Measurements from ENCODE around the gene PDE4B.

PDE4B gene

GRCh38 chr1:66270119-66270812 is 477.6 kb downstream of the PDE4B start:
- no peak for DNase-seq

GRCh38 chr1:66271216-66271903 is 478.7 kb downstream of the PDE4B start:
- peak; percentile 94 for DNase-seq

DNA sequence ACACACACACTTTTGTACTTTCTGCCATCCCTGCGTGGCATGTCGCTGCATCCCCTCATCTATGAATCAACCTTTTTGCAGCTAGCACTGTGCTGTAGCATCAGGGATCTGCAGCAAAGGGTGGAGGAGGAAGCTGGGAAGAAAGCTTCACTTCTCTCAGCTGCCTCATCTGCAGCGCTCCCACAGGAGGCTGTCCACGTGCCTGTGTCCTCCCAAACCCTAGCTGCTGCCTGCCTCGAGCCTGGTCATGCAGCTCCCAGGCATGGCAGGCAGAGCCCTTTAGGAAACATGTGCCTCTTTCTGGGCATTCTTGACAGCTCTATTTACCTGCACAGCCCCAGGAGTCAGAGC is 479.2 kb downstream of the PDE4B start:
- DNase-seq = peak; percentile 68

GRCh38 chr1:66273656-66274055 is 481.0 kb downstream of the PDE4B start:
- no peak for DNase-seq

DNA sequence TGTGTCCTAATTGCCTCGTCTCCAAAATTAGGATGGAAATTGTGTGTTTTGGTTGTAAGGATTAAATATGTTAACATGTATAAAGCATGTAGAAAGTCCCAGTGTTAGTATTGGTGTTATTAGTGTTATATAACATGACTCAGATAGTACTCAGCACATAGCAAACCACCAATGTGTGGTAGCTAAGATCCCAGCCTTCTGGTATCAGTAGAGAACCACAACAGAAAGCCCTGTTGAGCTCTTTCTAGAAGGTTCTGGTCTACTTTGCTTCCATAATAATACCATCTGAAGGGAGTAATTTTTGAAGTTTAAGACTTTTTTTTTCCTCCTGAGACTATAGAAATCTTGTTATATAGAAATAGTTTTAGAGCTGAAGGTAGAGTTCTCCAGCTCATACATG is 481.9 kb downstream of the PDE4B start:
- DNase-seq = no peak

- DNase-seq = no peak
These were observed 482.4 kb downstream of the PDE4B start for GRCh38 chr1:66275083-66275482.

- DNase-seq = no peak
These were observed 482.9 kb downstream of the PDE4B start for GRCh38 chr1:66275601-66276023.

GRCh38 chr1:66276218-66276617 is 483.5 kb downstream of the PDE4B start:
- no peak for DNase-seq

GRCh38 chr1:66278260-66279021 is 485.7 kb downstream of the PDE4B start:
- DNase-seq = peak; percentile 54

DNA sequence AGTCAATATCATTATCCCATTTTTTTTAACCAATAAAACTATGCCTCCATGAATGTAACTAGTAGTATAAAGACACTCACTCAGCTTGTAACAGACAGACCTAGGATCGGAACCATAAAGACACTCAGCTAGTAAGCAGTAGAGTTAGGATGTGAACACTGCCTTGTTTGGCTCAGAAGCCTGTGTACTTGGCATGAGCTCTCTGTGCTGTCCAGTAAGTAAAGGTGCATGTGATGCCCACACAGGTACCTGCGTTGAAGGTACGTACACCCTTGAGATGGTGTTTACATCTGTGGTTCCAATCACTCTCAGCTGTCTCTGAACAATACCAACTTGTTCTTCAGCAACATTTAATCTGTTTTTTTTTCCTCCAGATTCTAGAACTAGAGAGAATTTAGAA is 489.1 kb downstream of the PDE4B start:
- DNase-seq = no peak

DNA sequence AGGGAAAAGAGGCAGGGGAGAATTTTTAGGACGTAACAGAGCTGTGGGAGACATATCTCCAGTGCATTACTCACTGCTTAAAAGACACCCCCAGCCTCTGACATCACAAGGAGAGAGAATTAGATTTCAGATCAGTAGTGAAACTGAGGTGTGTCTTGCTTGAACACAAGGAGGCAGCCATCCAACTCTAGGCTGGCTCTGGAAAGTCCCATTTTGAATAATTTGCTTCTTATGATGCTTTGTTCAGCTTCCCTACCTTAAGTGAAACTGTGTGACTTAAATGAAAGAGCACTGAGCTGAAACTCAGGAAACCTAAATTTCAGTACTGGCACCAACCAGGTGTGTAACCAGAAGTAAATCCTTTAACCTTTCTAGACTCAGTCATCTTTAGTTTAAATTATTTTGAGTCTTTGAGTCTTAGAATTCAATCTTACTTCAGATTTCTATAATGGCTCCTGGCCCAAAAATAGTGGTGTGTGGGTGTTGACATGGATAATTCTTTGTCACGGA is 489.7 kb downstream of the PDE4B start:
- no peak for DNase-seq

DNA sequence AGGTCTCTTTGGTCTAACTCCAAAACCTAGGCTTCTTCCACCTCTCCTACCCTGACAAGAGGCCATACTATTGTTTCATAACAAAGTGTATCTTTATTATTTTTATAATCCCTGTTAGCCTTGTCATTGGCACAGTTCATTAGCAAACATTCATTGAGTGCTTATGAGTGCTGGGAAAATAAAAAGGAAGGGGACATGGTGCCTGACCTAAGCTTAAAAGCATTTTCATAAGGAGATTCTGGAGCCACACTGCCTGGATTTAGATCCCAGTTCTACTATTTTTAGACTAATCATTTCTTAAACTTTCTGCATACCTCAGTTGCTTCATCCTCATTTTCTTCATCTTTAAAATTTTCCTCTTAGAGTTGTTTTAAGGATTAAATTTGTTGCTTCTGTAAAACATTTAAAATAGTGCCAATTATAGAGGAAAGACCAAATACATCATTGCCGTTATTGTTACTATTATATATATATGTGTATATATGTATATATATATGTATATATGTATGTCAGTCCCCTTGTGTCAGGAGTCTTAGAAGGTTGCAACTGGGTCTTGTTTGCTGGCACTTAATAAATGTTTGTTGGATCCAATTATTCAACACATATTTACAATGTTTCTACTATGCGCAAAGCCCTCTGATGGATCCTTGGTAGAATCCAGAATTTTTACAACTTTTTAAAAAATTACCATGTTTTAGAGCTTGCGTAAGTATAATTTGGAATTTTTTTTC is 490.4 kb downstream of the PDE4B start:
- no peak for DNase-seq

- no peak for DNase-seq
These were observed 490.9 kb downstream of the PDE4B start for GRCh38 chr1:66283622-66284041.

GRCh38 chr1:66284746-66285145 is 492.1 kb downstream of the PDE4B start:
- DNase-seq = no peak

DNA sequence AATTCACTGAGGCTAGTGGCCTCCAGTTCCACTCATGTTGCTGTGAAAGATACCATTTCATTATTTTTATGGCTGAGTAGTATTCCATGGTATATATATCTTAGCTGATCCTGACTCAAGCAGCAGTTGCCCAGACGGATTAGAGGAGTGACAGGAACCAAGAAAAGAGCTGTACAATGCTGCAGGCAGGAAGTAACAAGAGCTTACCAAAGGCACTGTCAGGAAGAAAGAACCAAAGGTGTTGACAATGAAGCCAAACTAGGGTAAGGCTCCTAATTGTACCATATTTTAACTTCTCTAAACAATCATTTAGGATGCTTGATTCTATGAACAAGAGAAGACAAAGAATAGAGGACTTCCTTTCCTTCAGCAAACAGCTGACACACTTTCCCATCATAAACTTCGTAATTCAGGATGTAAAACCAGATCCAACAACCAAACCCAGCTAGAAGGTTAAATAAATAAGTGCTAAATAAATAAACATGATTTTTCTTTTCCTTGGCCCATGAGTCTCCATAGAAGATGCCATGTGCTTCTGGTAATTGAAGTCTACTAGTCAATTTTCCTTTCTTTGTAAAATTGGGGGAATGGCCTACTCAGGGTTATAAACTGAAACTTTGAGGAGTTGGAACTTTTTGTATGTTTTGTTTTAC is 493.0 kb downstream of the PDE4B start:
- DNase-seq = no peak

GRCh38 chr1:66286307-66286706 is 493.6 kb downstream of the PDE4B start:
- no peak for DNase-seq

- DNase-seq = no peak
These were observed 495.4 kb downstream of the PDE4B start for GRCh38 chr1:66288048-66288447.

GRCh38 chr1:66290761-66291530 is 498.3 kb downstream of the PDE4B start:
- no peak for DNase-seq

GRCh38 chr1:66291531-66291864 is 498.8 kb downstream of the PDE4B start:
- no peak for DNase-seq

- DNase-seq = no peak
These were observed 499.6 kb downstream of the PDE4B start for GRCh38 chr1:66292305-66292704.

- peak; percentile 68 for DNase-seq
These were observed 500.2 kb downstream of the PDE4B start for GRCh38 chr1:66292944-66293343.

Data from islet precursor cell (in vitro differentiated cells).